IPS DF 6.9 (cell line): ENCODE results near the gene NUDT16L1.
A peak's percentile ranks its signal among the peaks of the same experiment; 100 is the strongest.

Experiments used
- DNase-seq: peaks from one replicate; pipeline ENCODE4 v3.0.0-alpha.2; 2013; ENCODE audit warnings: low read depth, low spot score
- H3K27ac ChIP-seq: one replicate; pipeline ENCODE4 v1.5.1; 2013; ENCODE audit warnings: low read length, control low read depth
- H3K27me3 ChIP-seq: 2 replicates; pipeline ENCODE4 v1.6.1; 2013; ENCODE audit warnings: mild to moderate bottlenecking, low read length; ENCODE audit not compliant: control insufficient read depth, insufficient read depth
- H3K36me3 ChIP-seq: 2 replicates; pipeline ENCODE4 v1.6.1; 2013; ENCODE audit warnings: low read length; ENCODE audit not compliant: control insufficient read depth, insufficient read depth
- H3K4me1 ChIP-seq: 2 replicates; pipeline ENCODE4 v1.6.1; 2013; ENCODE audit warnings: low read length; ENCODE audit not compliant: control insufficient read depth, insufficient read depth
- H3K4me3 ChIP-seq: 2 replicates; pipeline ENCODE4 v1.5.1; 2013; ENCODE audit warnings: mild to moderate bottlenecking, low read length
- H3K9me3 ChIP-seq: 2 replicates; pipeline ENCODE4 v1.6.1; 2013; ENCODE audit warnings: low read length, inconsistent platforms; ENCODE audit not compliant: control insufficient read depth, insufficient read depth
- WGBS: extraction: QIAGEN DNeasy Blood & Tissue Kit; methylation state at CpG from one replicate; pipeline ENCODE4 v1.1.7; 2013; ENCODE audit warnings: mixed read lengths, missing lambda C conversion rate; ENCODE audit not compliant: insufficient read length, insufficient coverage; 5-methylcytosine and 5-hydroxymethylcytosine counted together

NUDT16L1 gene

DNA sequence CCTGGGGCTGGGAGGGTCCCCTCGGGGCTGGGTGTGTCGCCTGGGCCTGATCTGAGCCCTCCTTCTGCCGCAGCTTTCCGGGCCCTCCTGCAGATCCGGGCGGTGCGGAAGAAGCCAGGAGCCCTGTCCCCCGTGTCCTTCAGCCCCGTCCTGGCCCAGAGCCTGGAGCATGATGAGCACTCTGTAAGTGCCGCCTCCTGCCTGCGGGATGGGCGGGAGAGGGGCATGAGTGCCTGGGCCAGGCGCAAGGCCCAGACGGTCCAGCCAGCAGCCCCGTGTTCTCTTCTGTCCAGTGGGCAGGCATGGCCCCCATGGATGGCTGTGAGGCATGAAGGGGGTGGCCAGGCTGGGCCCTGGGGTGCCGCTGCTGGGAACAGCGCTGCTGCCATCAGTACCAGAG lies 16.0 kb upstream of the NUDT16L1 start:
- no peak for DNase-seq
- no peaks in the 10 kb centered on the region for H3K9me3 ChIP-seq
- peaks cover 11% of the 10 kb centered on the region; the same call in 1 of the 2 replicates for H3K36me3 ChIP-seq
- H3K27ac ChIP-seq = no peak overlapping the region
- H3K27me3 ChIP-seq = no peaks in the 10 kb centered on the region
- no CpG with 5 or more reads among the region's 17 CpGs for WGBS
- H3K4me3 ChIP-seq = no peak overlapping the region
- H3K4me1 ChIP-seq = no peaks in the 10 kb centered on the region; the same call in 1 of the 2 replicates

DNA sequence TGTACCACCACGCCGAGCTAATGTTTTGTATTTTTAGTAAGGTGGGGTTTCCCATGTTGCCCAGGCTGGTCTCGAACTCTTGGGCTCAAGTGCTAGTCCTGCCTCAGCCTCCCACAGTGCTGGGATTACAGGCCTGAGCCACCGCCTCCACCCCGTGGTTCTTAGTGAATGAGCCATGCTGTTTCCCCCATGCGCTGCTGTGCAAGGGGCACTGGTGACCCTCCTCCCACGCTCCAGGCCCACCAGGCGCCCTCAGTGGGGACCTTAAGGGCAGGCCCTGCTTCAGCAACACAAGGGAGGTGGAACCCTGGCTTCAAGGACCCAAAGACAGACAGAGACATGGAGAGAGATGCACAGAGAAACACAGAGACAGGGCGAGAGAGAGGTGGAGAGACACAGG lies 15.4 kb upstream of the NUDT16L1 start:
- no peak for DNase-seq
- peaks cover 11% of the 10 kb centered on the region; the same call in 1 of the 2 replicates for H3K36me3 ChIP-seq
- H3K27ac ChIP-seq = no peak overlapping the region
- H3K27me3 ChIP-seq = no peaks in the 10 kb centered on the region
- no peaks in the 10 kb centered on the region; the same call in 1 of the 2 replicates for H3K4me1 ChIP-seq
- no peak overlapping the region for H3K4me3 ChIP-seq
- no CpG with 5 or more reads among the region's 9 CpGs for WGBS
- H3K9me3 ChIP-seq = no peaks in the 10 kb centered on the region

DNA sequence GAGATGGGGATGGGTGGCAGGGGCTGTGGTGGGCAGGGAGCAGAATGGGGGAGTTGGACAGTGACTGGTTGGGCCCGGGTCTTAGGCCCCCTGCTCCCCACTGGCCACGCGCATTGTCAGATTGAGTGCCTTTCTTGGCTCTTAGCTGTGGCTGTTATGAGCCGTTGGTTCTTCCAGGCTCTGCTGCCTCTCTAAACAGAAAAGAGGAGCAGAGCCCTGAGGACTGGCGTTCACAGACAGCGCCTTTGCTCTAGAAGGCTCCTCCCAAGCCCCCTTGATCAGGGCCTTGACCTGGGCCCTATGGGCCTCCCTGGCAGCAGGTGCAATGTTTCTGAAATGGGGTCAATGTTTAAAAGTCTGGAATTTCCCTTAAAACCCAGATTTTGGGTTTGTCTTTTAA lies 14.8 kb upstream of the NUDT16L1 start:
- no peaks in the 10 kb centered on the region for H3K9me3 ChIP-seq
- H3K27me3 ChIP-seq = no peaks in the 10 kb centered on the region
- peaks cover 8% of the 10 kb centered on the region; the same call in 1 of the 2 replicates for H3K36me3 ChIP-seq
- no peak overlapping the region for H3K4me3 ChIP-seq
- no peak overlapping the region for H3K27ac ChIP-seq
- no peak for DNase-seq
- WGBS = no CpG with 5 or more reads among the region's 6 CpGs
- no peaks in the 10 kb centered on the region; the same call in 1 of the 2 replicates for H3K4me1 ChIP-seq

DNA sequence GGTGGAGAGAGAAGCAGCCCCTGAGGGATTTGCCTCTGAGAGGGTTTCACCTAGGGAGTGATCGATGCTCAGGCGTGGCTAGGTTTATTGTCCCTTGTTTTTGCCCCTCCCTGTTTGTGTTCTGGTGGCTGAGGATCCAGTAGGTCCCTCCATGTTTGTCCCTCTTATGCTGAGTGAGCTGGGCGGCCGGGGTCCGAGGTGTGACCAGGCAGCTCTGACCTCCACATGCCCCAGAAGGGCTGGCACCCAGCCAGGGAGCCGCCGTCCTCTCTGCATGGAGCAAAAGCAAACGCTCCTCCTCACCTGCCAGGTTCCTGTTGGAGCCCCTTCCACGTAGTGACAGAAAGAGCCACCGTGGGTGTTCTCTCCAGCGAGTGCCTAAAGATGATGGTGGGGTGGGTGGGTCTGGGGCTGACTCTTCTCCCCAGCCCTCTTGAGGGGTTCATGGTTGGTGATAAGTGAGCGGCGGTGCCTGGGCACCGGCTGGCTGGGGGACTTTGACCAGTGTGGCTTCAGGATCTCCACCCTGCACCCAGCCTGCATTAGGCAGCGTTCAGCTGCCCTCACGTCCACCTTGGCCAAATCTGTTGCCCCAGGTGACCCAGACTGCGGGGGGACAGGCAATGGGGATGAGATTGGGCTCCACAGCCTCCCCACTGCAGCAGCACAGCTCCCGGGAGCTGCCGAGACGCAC lies 14.1 kb upstream of the NUDT16L1 start:
- no CpG with 5 or more reads among the region's 20 CpGs for WGBS
- H3K27ac ChIP-seq = no peak overlapping the region
- no peaks in the 10 kb centered on the region; the same call in 1 of the 2 replicates for H3K4me1 ChIP-seq
- peaks cover 12% of the 10 kb centered on the region for H3K36me3 ChIP-seq
- no peaks in the 10 kb centered on the region for H3K27me3 ChIP-seq
- no peak overlapping the region for H3K4me3 ChIP-seq
- DNase-seq = no peak
- H3K9me3 ChIP-seq = no peaks in the 10 kb centered on the region

DNA sequence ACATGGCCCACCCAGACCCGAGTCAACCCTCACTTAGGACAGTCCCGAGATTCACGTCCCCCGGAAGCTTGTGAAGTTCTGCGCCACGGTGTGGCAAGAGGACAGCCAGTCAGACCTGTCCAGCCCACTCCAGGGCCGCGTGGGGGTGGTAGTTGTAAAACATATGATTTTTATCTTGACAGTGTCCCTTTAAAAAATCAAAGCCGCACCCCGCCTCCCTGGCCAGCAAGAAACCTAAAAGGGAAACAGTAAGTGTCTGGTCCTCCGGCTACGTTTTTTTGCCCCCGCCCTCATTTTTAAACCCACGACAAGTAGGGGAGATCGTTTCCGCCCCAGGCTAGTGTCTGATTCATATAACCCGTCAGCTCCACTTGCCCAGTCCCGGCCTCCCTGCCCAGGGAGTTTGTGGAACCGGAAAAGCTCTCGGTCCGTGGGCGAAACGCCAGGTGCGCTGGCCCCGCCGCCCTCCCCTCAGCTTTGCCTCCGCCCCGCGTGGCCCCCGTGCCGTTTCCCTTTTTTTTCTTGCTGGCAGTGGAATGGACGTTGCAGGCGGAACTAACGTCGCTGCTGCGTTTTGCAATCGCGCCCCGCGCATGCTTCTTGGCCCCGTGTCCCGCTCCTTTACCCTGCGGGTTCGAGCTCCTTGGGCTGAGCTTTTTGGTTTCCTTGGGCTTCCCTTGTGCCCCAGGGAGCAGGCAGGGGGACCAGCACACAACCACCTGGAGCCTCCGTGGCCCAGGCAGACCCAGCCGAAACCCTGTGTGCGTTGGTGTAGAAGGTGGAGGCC lies 13.3 kb upstream of the NUDT16L1 start:
- peaks cover 12% of the 10 kb centered on the region for H3K36me3 ChIP-seq
- H3K27ac ChIP-seq = no peak overlapping the region

DNA sequence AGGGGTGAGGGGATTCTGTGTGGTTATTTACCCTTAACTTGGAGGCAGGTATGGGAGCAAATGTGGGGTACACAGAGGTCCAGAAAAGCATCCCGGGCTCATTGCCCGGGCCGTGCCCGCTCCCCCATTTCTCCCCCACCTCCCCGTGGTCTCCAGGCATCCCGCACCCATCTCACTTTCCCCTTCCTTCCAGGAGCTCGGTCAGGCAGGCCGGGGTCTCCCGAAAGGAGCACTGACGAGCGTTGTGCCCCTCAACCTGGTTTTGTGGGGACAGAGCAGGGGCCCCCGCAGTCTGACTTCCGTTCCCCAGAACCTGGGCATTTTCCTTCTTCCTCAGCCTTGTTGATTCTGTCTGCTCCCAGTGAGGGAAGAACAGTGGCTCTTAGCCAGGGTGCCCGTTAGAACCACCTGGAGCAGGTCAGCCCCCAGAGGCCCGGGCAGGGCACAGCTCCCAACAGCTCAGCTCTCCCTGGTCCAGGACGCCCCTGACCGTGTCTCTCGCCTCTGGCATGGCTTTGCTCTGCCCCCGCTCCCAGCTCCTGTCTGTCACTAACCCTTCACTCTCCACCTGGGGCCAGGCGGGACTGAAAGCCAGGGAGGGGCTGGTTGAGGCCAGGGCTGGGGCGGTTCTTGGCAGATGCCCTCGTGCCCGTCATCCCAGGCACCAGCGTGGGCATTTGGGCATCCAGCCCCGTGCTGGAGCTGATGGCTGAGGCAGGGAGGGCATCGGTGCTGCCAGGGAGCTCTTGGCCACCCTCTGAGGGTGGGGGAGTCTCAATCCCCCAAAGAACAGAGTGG lies 12.5 kb upstream of the NUDT16L1 start:
- H3K36me3 ChIP-seq = peaks cover 12% of the 10 kb centered on the region
- H3K27me3 ChIP-seq = no peaks in the 10 kb centered on the region
- H3K27ac ChIP-seq = no peak overlapping the region
- no peak for DNase-seq
- H3K4me3 ChIP-seq = no peak overlapping the region
- no CpG with 5 or more reads among the region's 26 CpGs for WGBS
- H3K4me1 ChIP-seq = no peaks in the 10 kb centered on the region; the same call in 1 of the 2 replicates
- H3K9me3 ChIP-seq = no peaks in the 10 kb centered on the region

More for the DNA sequence above, 13.3 kb upstream of the NUDT16L1 start:
- Histone ChIP-seq H3K4me1 (no peaks in the 10 kb centered on the region; the same call in 1 of the 2 replicates), H3K4me3 (no peak overlapping the region), H3K9me3 (no peaks in the 10 kb centered on the region), H3K27me3 (no peaks in the 10 kb centered on the region)
- WGBS = no CpG with 5 or more reads among the region's 47 CpGs
- DNase-seq = no peak

DNA sequence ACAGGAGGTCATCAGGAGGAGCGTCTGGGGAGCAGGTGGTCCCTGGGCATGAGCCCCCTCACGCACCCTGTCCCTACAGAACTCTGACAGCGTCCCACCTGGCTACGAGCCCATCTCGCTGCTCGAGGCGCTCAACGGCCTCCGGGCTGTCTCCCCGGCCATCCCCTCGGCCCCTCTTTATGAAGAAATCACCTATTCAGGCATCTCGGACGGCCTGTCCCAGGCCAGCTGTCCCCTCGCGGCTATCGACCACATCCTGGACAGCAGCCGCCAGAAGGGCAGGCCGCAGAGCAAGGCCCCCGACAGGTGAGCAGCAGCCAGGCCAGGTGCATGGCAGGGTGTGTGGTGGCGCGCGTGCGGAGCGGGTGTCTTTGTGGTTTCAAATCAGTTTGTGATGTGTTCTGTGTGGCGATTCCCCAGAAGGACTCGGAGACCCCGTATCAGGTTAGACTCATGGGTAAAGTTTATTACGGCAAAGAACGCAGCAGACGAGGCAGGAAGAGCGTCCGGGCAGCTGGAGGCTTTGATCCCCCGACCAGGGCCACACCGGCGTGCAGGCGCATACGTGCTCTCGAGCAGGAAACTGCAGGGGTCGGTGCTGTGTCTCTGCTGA lies 11.8 kb upstream of the NUDT16L1 start:
- H3K27me3 ChIP-seq = no peaks in the 10 kb centered on the region

DNA sequence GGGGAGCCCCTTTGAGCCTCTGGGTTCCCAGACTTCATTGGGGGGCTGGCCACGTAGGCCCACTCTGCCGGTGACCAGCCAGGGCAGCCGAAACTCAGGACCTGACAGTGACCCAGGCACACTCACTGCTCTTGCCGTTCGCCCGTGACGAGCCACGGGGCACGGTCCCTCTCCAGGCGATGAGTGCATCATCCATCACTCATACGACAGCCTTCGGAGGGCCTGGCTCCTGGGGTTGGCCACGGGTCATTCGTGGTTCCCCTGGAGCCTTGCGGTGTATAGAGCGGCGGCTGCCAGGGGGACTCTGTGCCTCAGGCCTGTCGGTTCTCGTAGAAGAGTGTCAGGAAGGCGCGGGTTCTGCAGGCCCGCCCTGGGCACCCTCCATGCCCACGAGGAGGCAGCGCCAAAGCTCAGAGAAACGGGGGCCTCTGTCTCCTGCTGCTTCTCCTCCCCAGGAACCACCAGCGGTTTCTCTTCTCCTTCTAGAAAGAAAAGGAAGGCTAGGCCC lies 11.2 kb upstream of the NUDT16L1 start:
- Histone ChIP-seq H3K4me3 (no peak overlapping the region), H3K9me3 (no peaks in the 10 kb centered on the region), H3K27me3 (no peaks in the 10 kb centered on the region), H3K4me1 (no peaks in the 10 kb centered on the region), H3K27ac (no peak overlapping the region), H3K36me3 (peaks cover 16% of the 10 kb centered on the region)
- WGBS = no CpG with 5 or more reads among the region's 26 CpGs
- DNase-seq = no peak

More for the DNA sequence above, 11.8 kb upstream of the NUDT16L1 start:
- peaks cover 13% of the 10 kb centered on the region for H3K36me3 ChIP-seq
- no peak overlapping the region for H3K27ac ChIP-seq
- H3K4me3 ChIP-seq = no peak overlapping the region
- H3K9me3 ChIP-seq = no peaks in the 10 kb centered on the region
- H3K4me1 ChIP-seq = no peaks in the 10 kb centered on the region
- no CpG with 5 or more reads among the region's 39 CpGs for WGBS
- no peak for DNase-seq

DNA sequence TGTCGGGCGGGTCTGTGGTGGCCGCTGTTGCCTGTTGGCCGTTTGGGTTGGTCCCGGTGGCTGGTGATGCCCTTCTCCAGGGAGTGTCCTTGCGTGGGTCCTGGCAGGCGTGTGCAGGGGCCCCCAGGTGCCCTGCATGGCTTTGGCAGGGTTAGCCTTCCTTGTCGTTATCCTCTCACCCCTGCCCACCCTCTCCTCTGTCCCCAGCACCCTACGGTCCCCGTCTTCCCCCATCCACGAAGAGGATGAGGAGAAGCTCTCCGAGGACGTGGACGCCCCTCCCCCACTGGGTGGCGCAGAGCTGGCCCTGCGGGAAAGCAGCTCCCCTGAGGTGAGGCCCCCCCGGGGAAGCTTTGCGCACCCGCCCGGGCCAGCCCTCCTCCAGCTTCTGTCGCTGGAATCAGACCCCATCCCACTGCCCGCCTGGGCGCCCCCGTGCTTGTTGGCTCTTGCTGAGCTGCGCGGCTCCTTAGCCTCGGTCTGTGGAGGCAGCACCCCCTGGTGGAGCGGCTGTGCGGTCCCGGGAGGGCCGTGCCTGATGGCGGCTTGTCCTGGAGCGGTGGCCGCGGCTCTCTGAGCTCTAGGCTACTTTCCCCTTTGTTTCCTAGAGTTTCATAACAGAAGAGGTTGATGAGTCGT lies 10.6 kb upstream of the NUDT16L1 start:
- peak; percentile 33 for DNase-seq
- Histone ChIP-seq H3K9me3 (no peaks in the 10 kb centered on the region), H3K27me3 (no peaks in the 10 kb centered on the region), H3K36me3 (peaks cover 13% of the 10 kb centered on the region), H3K4me1 (no peaks in the 10 kb centered on the region), H3K27ac (no peak overlapping the region), H3K4me3 (no peak overlapping the region)
- no CpG with 5 or more reads among the region's 36 CpGs for WGBS
